IMR-90 (cell line): Measurements from ENCODE around the gene CCDC43.

Source experiments
- CTCF ChIP-seq: conservative IDR thresholded peaks from 2 replicates; pipeline ENCODE4 v1.5.1; 2012; ENCODE audit warnings: mild to moderate bottlenecking, low read depth, low read length, improper control_type of control experiment
- FOS ChIP-seq: fragments of 150-350 bp; IDR thresholded peaks from 2 replicates; pipeline ENCODE4 v1.6.1; 2016; ENCODE audit warnings: low read depth, low read length
- MAZ ChIP-seq: IDR thresholded peaks from 2 replicates; pipeline ENCODE4 v1.6.1; 2012; ENCODE audit warnings: low read depth, mild to moderate bottlenecking, low read length, improper control_type of control experiment, moderate library complexity, borderline replicate concordance
- NFE2L2 ChIP-seq: fragments of 150-350 bp; IDR thresholded peaks from 2 replicates; pipeline ENCODE4 v1.6.1; 2016; ENCODE audit warnings: low read depth, mild to moderate bottlenecking, low read length
- POLR2A ChIP-seq: IDR thresholded peaks from 2 replicates; pipeline ENCODE4 v1.6.1; 2012; ENCODE audit warnings: mild to moderate bottlenecking, low read depth, low read length
- RAD21 ChIP-seq: IDR thresholded peaks from 2 replicates; pipeline ENCODE4 v1.6.1; 2012; ENCODE audit warnings: low read length, improper control_type of control experiment
- RCOR1 ChIP-seq: IDR thresholded peaks from 2 replicates; pipeline ENCODE4 v1.6.1; 2012; ENCODE audit warnings: mild to moderate bottlenecking, low read length, improper control_type of control experiment; ENCODE audit not compliant: insufficient replicate concordance
- RFX5 ChIP-seq: IDR thresholded peaks from 2 replicates; pipeline ENCODE4 v1.8.0; 2012; ENCODE audit warnings: low read depth, mild to moderate bottlenecking, low read length, moderate library complexity
- USF2 ChIP-seq: fragments of 150-350 bp; IDR thresholded peaks from 2 replicates; pipeline ENCODE4 v1.6.1; 2017; ENCODE audit warnings: mild to moderate bottlenecking, antibody characterized with exemption, low read length, low read depth
- TF ChIP-seq, protein P1 (sequence below): fragments of 150-350 bp; IDR thresholded peaks from 2 replicates; pipeline ENCODE4 v1.6.1; 2016; ENCODE audit warnings: low read depth, mild to moderate bottlenecking, low read length, moderate library complexity, borderline replicate concordance

GRCh38 chr17:44708401-44709263, 19.1 kb upstream of the CCDC43 start, which contains the start of gene DBF4B:
- TF ChIP-seq CTCF, result no peak
- no peak for TF ChIP-seq POLR2A
- TF ChIP-seq MAZ, result peak; percentile 81
- TF ChIP-seq, protein P1, sequence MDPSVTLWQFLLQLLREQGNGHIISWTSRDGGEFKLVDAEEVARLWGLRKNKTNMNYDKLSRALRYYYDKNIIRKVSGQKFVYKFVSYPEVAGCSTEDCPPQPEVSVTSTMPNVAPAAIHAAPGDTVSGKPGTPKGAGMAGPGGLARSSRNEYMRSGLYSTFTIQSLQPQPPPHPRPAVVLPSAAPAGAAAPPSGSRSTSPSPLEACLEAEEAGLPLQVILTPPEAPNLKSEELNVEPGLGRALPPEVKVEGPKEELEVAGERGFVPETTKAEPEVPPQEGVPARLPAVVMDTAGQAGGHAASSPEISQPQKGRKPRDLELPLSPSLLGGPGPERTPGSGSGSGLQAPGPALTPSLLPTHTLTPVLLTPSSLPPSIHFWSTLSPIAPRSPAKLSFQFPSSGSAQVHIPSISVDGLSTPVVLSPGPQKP, result no peak
- TF ChIP-seq USF2, result no peak
- TF ChIP-seq FOS, result no peak
- TF ChIP-seq NFE2L2, result no peak
- no peak for TF ChIP-seq RAD21
- TF ChIP-seq RCOR1, result no peak
- no peak for TF ChIP-seq RFX5
